Measurements from ENCODE around the gene GRPR. TPM values are rescaled to one million over a fixed set of nuclear protein-coding genes. Genes with fewer than 3 reads are reported as not detected.

Gene GRPR
- total RNA-seq, 1 donor from 2014 or later = not detected

DNA sequence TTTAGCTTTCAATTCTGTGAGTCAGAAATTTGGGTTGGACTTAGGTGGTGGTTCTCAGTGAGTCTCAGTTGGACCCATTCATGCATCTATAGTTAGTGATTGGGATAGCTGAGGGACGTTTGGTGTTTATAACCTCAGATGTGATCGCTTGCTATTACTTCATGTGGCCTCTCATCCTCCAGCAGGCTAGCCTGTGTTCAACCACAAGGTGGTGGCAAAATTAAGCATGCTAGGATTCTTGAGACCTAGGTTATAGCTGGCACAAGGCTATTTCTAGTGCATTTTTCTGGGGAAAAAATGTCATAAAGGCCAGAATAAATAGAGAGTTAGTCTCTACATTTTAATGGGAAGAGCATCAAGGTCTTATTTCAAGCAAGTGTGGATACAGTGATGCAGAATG lies 10.9 kb upstream of the GRPR start:
- Histone ChIP-seq H3K4me3 (ENCODE audit: low read depth, low read length) (no peak overlapping the region), H3K27me3 (ENCODE audit: control insufficient read depth, insufficient read depth, low read length) (peaks cover 2% of the 10 kb centered on the region), H3K36me3 (ENCODE audit: control insufficient read depth, insufficient read depth, low read length) (no peaks in the 10 kb centered on the region)
- no peak for DNase-seq (ENCODE audit: low read depth)
- no peak for TF ChIP-seq CTCF (IDR thresholded peaks at IDR 0.05; ENCODE audit: insufficient read depth, low read length, poor library complexity, severe bottlenecking)

- DNase-seq (ENCODE audit: low read depth) = no peak
- no peak for TF ChIP-seq CTCF (IDR thresholded peaks at IDR 0.05; ENCODE audit: insufficient read depth, low read length, poor library complexity, severe bottlenecking)
- Histone ChIP-seq H3K36me3 (ENCODE audit: control insufficient read depth, insufficient read depth, low read length) (no peaks in the 10 kb centered on the region), H3K27me3 (ENCODE audit: control insufficient read depth, insufficient read depth, low read length) (peaks cover 2% of the 10 kb centered on the region), H3K4me3 (ENCODE audit: low read depth, low read length) (no peak overlapping the region)
Observed at GRCh38 chrX:16113978-16114565, 9.3 kb upstream of the GRPR start.

DNA sequence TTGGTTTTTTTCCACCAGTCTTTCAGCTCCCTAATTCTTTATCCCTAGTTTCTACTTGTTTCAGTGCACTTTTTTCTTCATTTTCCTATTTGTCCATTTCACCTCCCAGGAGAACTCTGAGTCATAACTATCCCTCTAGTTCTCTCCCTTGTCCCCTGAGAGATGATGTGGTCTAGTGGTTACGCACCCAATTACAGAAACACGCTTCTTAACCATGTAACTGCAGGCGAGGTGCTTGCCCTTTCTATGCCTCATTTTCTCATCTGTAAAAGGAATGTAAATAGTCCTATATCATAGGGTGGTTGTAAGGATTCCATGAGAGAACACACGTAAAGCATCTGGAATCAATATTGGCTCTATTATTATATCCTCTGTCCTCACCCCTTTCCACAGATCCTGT lies 8.8 kb upstream of the GRPR start:
- no peak for DNase-seq (ENCODE audit: low read depth)

DNA sequence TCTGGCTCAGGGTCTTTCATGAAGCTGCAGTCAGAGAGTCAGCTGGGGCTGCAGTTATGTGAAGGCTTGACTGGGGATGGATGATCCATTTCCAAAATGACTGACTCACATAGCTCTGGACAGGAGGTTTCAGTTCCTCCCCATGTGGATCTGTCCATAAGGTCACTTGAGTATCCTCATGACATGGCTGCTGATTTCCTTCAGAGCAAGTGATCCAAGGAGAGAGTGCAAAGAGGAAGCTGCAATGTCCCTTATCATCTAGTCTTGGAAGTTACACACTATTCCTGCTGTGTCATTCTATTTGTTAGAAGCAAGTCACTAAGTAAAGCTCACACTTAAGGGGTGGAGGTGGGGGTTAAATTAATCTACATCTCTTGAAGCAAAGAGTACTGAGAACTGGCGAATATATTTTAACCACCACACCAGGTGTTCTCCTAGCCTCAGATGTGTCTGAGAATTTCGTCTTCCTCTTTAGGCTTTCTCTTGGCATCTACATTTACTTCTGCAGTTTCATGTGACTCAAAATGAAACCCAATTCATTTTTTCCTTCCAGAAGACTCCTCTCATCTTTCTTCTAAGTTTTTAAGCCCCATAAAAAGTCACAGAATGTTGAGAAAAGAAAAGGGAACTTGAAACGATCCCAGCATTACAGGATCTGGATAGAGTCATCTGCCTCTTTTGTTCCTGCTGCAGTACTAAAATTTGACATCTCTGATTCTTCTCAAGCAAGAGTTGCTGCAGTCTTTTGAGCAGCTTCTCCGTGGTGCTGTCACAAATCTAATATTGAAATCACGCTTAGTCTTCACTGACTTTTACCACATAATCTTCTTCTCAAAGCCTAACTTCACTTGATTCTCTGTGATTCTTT lies 3.8 kb upstream of the GRPR start:
- Histone ChIP-seq H3K36me3 (ENCODE audit: control insufficient read depth, insufficient read depth, low read length) (no peaks in the 10 kb centered on the region), H3K27me3 (ENCODE audit: control insufficient read depth, insufficient read depth, low read length) (no peaks in the 10 kb centered on the region), H3K4me3 (ENCODE audit: low read depth, low read length) (no peak overlapping the region)
- TF ChIP-seq CTCF (IDR thresholded peaks at IDR 0.05; ENCODE audit: insufficient read depth, low read length, poor library complexity, severe bottlenecking) = no peak
- DNase-seq (ENCODE audit: low read depth) = no peak

More for the DNA sequence above, 8.8 kb upstream of the GRPR start:
- no peaks in the 10 kb centered on the region for H3K36me3 ChIP-seq (ENCODE audit: control insufficient read depth, insufficient read depth, low read length)
- peaks cover 2% of the 10 kb centered on the region for H3K27me3 ChIP-seq (ENCODE audit: control insufficient read depth, insufficient read depth, low read length)
- H3K4me3 ChIP-seq (ENCODE audit: low read depth, low read length) = no peak overlapping the region
- no peak for TF ChIP-seq CTCF (IDR thresholded peaks at IDR 0.05; ENCODE audit: insufficient read depth, low read length, poor library complexity, severe bottlenecking)

GRCh38 chrX:16120431-16120830 lies 2.9 kb upstream of the GRPR start:
- TF ChIP-seq CTCF (IDR thresholded peaks at IDR 0.05; ENCODE audit: insufficient read depth, low read length, poor library complexity, severe bottlenecking) = no peak
- H3K36me3 ChIP-seq (ENCODE audit: control insufficient read depth, insufficient read depth, low read length) = no peaks in the 10 kb centered on the region

More at GRCh38 chrX:16120431-16120830, 2.9 kb upstream of the GRPR start:
- no peak overlapping the region for H3K4me3 ChIP-seq (ENCODE audit: low read depth, low read length)
- H3K27me3 ChIP-seq (ENCODE audit: control insufficient read depth, insufficient read depth, low read length) = no peaks in the 10 kb centered on the region
- no peak for DNase-seq (ENCODE audit: low read depth)
